A204.1 (cell line): Measurements from ENCODE around the gene COMMD9.
"Not testable (repeated sequence)": the region's sequence is repeated elsewhere in the genome, so short reads cannot be mapped to it uniquely, and the experiment has no call there.

Source experiments
- FAIRE-seq: peaks from 2 replicates; lab custom pipeline; 2012; peaks lifted over from hg19 to GRCh38; lab: Jason Lieb, UNC

The COMMD9 gene

GRCh38 chr11:36289226-36289852 is at the start of gene COMMD9:
TSS of gene COMMD9 (minus strand) at chr11:36289424. CDS start at chr11:36289412, 12 bp downstream.
- FAIRE-seq, result peak; percentile 62

DNA sequence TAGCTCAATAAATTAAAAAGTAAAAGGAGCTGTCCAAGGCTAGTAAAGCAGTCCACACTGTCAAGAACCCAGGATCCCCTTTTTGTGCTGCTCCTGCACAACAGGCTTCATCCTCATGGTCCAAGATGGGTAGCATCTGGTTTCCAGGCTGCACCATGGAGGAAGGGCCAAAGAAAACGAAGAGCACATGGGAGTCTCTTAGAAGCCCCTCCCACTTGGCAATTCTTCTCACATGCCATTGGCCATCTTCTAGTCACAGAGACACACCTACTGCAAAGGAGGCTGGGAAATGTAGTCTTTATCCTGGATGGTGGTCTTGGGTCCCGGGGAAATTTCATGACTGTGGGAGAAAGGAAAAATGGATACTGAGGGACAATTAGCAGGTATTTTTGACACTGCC is 44.7 kb upstream of the COMMD9 start:
- FAIRE-seq, result no peak

DNA sequence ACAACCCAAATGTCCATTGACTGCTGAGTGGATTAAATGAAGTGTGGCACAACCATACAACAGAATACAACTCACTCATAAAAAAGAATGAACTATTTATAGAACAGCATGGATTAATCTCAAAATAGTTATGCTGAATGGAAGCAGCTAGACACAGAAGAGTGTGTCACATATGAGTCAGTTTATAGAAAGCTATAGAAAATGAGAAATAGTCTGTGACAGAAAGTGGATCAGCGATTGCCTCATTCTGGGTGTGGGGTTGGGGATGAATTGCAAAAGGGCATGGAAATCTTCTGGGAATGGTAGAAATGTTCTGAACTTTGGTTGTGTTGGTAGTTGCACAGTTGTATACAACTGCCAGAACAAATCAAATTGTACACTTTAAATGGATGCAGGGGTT is 44.2 kb upstream of the COMMD9 start:
- FAIRE-seq, result no peak

- FAIRE-seq, result no peak
These were observed 41.2 kb upstream of the COMMD9 start for GRCh38 chr11:36330411-36330810.

DNA sequence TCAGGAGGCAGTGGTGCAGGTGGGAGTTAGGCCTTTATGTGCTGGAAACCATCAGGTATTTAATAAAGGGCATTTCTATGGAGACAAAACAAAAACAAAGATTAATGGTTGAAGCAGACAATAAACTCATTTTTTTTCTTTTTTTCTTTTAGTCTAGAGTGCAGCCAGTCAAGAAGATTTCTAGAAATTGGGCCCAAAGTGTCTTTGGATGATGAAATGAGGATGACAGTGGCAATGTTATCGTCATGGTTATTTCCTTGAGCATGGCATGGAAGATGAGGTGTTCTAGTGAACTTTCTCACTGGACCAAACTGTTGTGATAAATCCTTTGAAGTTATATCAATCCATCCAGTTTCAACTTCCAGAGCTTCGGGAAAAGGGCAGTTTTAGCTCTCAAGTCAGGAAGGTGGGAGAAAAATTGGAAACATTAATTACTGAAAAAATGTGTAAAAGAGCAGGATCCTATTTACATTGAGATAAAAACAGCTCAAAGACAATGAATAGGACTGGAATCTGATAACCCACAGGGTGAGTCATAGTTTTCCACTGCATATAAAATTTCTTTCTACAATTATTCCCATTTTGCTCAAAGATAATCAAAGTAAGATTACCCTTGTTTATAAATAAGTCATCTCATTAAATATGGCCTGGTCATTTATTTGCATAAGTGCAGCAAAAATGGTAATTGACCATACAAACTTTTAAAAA is 39.9 kb upstream of the COMMD9 start:
- FAIRE-seq, result no peak

- FAIRE-seq, result no peak
These were observed 37.5 kb upstream of the COMMD9 start for GRCh38 chr11:36326524-36327419.

DNA sequence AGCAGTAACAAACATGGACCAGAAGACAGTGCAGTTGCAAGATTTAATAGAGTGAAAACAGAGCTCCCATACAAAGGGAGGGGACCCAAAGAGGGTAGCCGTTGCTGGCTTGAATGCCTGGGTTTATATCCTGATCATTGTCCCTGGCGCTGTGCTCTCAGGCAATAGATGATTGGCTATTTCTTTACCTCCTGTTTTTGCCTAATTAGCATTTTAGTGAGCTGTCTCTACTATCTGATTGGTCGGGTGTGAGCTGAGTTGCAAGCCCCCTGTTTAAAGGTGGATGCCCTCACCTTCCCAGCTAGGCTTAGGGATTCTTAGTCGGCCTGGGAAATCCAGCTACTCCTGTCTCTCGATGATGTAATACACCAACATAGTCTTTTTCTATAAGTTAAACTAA is 36.2 kb upstream of the COMMD9 start:
- not testable (repeated sequence) for FAIRE-seq

DNA sequence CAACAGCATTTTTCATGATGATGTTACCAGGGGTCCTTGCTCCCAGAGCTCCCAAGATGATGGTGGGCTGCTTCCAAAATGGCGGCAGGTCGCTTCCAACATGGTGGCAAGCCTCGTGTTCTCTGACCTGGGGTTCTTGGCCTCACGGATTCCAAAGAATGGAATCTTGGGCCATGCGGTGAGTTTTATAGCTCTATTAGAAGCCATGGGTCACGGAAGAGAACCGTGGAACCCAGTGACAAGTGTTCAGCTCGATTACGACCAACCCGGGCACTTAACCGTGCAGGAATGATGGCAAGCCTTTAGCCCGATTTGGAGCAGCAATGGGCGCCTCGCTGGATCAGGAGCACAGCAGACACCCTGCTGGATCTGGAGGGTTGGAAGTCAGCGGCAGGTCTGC is 35.7 kb upstream of the COMMD9 start:
- FAIRE-seq, result not testable (repeated sequence)

GRCh38 chr11:36317992-36318391 is 28.8 kb upstream of the COMMD9 start:
- FAIRE-seq, result no peak

DNA sequence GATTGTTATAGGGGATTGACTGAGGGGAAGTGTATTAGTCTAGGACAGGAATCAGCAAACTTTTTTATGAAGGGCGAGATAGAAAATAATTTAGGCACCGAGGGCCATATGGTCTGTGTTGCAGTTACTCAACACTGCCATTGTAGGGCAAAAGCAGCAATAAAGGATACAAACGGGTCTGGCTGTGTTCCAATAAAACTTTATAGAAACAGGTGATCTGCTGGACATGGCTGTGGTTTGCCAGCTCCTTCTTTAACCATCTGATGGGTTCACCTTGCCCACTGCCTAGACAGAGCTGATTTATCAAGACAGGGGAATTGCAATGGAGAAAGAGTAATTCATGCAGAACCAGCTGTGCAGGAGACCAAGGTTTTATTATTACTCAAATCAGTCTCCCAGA is 26.8 kb upstream of the COMMD9 start:
- FAIRE-seq, result no peak

DNA sequence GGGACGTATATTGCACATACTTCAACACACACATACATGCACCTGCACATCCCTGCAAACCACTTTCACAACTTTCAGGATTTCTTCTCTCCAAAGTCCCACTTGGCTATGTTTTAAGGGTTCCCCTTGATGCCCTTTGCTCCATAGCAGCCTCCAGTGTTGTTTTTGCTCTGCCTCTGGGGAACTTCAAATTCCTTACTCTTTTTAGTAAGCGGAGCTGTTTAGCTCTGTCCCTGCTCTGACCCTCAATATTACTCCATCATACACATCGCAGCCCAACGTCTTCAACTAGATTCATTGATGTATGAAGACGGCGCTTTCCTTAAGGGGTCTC is 25.2 kb upstream of the COMMD9 start:
- no peak for FAIRE-seq

DNA sequence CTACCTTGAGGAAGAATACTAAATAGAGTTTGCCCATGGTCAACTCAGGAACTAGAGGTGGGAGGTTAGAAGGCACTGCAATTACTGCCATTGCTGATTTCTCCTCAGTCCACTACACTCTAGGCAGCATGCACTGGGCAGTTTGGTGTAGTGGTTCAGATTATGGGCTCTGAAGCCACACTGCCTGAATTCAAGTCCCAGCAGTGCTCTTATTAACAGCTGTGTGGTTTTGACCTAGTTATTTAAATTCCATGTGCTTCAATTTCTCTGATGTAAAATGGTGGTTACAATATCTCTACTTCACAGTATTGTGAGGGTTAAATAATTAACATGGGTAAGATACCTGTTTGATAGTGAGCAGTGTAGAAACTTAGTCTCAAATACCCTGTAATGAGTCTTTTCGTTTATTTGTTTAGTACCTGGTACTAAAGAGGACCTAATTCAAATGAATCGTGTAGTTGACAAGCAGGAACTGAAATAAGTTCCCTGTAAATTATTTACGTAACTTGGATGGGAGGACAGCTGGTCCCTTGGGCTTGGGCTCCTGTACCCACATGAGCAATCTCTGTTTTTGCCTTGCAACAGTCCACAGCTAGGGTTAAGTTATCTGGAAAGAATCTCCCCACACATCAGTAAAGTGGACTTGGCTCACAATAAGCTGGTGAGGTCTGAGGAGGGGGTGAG is 24.7 kb upstream of the COMMD9 start:
- FAIRE-seq, result no peak

GRCh38 chr11:36312611-36313472 is 23.6 kb upstream of the COMMD9 start:
- FAIRE-seq, result no peak

- no peak for FAIRE-seq
These were observed 22.8 kb upstream of the COMMD9 start for GRCh38 chr11:36311926-36312595.

GRCh38 chr11:36309779-36310178 is 20.6 kb upstream of the COMMD9 start:
- no peak for FAIRE-seq

DNA sequence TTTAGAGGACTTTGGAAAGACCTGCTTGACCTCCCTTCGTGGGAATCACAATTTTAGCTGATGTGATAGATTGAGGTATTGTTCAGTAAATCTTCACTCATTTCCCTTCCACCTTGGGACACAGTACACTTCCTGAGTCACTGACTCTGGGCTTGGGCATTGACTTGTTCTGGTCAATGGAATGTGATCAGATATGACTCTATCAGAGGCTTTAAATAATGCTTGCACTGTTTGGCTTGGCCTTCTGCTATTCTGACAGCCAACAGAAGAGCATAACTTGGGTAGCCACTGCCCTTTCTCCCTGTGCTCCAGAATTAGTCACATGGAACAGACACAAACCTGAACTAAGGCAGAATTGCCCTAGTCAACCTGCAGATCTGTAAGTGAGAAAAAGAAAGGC is 19.4 kb upstream of the COMMD9 start:
- no peak for FAIRE-seq

DNA sequence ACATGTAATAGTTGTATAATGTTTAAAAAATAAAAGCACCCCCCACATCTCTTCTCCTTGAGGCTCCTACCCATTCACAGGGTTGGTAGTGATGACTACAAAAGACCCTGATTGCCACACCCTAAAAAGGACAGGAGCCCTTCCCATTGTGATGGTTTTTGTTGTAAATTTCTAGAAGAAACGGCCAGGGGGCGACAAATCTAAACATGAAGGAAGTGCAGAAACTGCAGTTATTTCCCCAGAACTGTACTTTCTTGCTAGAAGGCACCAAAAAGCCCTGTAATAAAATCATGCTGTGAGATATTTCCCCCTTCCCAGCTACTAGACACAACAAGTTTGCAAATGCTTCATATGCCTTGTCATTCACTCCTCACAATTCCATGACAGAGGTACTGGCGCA is 17.7 kb upstream of the COMMD9 start:
- no peak for FAIRE-seq

DNA sequence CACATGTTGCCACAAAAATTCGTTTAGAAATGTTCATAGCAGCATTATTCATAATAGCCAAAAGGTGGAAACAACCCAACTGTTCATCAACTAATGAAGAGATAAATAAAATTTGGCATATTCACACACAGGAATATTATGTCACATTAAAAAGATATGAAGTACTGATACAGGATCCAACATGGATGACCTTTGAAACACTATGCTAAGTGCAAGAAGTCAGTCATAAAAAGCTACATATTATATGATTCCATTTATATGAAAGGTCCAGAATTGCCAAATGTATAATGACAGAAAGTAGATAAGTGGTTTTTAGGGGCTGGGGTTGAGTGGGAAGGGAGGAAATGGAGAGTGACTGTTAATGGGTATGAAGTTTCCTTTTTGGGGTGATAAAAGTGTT is 15.8 kb upstream of the COMMD9 start:
- FAIRE-seq, result no peak

- FAIRE-seq, result no peak
These were observed 15.1 kb upstream of the COMMD9 start for GRCh38 chr11:36304351-36304750.

DNA sequence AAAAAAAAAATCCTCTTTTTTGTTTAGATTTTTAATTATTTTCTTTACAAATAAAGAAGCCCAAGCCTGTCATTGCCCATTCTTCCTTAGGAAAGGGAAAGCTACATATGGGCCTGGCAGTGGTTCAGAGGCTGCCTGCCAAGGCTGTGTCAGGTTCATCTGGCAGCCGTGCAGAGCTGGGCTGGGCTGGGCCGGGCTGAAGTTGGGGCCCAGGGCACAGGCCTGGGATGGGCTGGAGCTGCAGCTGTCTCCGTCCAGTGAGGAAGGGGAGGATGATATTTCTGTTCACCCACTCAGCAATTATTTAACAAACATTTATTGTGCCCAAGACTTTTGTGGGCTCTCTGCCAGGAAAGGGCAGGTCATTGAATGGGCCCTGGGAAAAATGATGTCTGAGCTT is 11.4 kb upstream of the COMMD9 start:
- no peak for FAIRE-seq

GRCh38 chr11:36296884-36297543 is 7.8 kb upstream of the COMMD9 start:
- no peak for FAIRE-seq
